ENCODE data around the gene MAK. TPM values are rescaled to one million over a fixed set of nuclear protein-coding genes. Genes with fewer than 3 reads are reported as not detected.

Gene MAK
- total RNA-seq, 2 experiments from 2014 or later: 0.12 to 0.14 TPM

- Mint-ChIP-seq H3K4me1 (ENCODE audit: low read depth) (no peaks in the 10 kb centered on the region), H3K9me3 (no peaks in the 10 kb centered on the region), H3K36me3 (ENCODE audit: low read depth) (no peaks in the 10 kb centered on the region), H3K27me3 (ENCODE audit: low read depth) (no peaks in the 10 kb centered on the region), H3K4me3 (no peak overlapping the region), H3K27ac (no peak overlapping the region)
- DNase-seq: no peak
- intact Hi-C loops (cut with micrococcal nuclease): no loop called here
- CTCF ChIA-PET: interaction anchor here (0.6 kb wide), 2 partner anchors 34 to 61 kb away, joined by 3 to 5 read pairs; no protein-coding TSS in a partner anchor
Measured at GRCh38 chr6:10740061-10740460, 98.3 kb downstream of the MAK start.

GRCh38 chr6:10736731-10737130 is 101.6 kb downstream of the MAK start:
- H3K27ac Mint-ChIP-seq: no peak overlapping the region
- H3K9me3 Mint-ChIP-seq: no peaks in the 10 kb centered on the region
- H3K4me1 Mint-ChIP-seq (ENCODE audit: low read depth): no peaks in the 10 kb centered on the region
- intact Hi-C loops (cut with micrococcal nuclease): no loop called here
- H3K4me3 Mint-ChIP-seq: no peak overlapping the region
- no peak for DNase-seq
- CTCF ChIA-PET: interaction anchor here (0.6 to 1.1 kb wide), 3 partner anchors 10 to 258 kb away, joined by 3 to 4 read pairs (median 3); no protein-coding TSS in a partner anchor
- no peaks in the 10 kb centered on the region for H3K27me3 Mint-ChIP-seq (ENCODE audit: low read depth)
- peaks cover 4% of the 10 kb centered on the region for H3K36me3 Mint-ChIP-seq (ENCODE audit: low read depth)

GRCh38 chr6:10733863-10734262 is 104.5 kb downstream of the MAK start:
- no peaks in the 10 kb centered on the region for H3K4me1 Mint-ChIP-seq (ENCODE audit: low read depth)
- no peaks in the 10 kb centered on the region for H3K27me3 Mint-ChIP-seq (ENCODE audit: low read depth)
- no peak overlapping the region for H3K27ac Mint-ChIP-seq
- no peak for DNase-seq
- H3K9me3 Mint-ChIP-seq: no peaks in the 10 kb centered on the region
- peaks cover 7% of the 10 kb centered on the region for H3K36me3 Mint-ChIP-seq (ENCODE audit: low read depth)
- CTCF ChIA-PET: no interaction called here
- no peak overlapping the region for H3K4me3 Mint-ChIP-seq
- intact Hi-C loops (cut with micrococcal nuclease): no loop called here

- CTCF ChIA-PET: no interaction called here
- no peak overlapping the region for H3K27ac Mint-ChIP-seq
Measured at GRCh38 chr6:10733151-10733715, 105.1 kb downstream of the MAK start.

GRCh38 chr6:10730254-10730653 is 108.1 kb downstream of the MAK start:
- no peaks in the 10 kb centered on the region for H3K9me3 Mint-ChIP-seq
- H3K27me3 Mint-ChIP-seq (ENCODE audit: low read depth): no peaks in the 10 kb centered on the region
- CTCF ChIA-PET: interaction anchor here (1.5 kb wide), 1 partner anchor 252 kb away, joined by 7 read pairs; no protein-coding TSS in a partner anchor
- H3K4me3 Mint-ChIP-seq: no peak overlapping the region
- H3K27ac Mint-ChIP-seq: no peak overlapping the region
- H3K4me1 Mint-ChIP-seq (ENCODE audit: low read depth): peaks cover 4% of the 10 kb centered on the region
- DNase-seq: no peak
- intact Hi-C loops (cut with micrococcal nuclease): no loop called here
- H3K36me3 Mint-ChIP-seq (ENCODE audit: low read depth): peaks cover 26% of the 10 kb centered on the region

More at GRCh38 chr6:10733151-10733715, 105.1 kb downstream of the MAK start:
- H3K27me3 Mint-ChIP-seq (ENCODE audit: low read depth): no peaks in the 10 kb centered on the region
- H3K4me1 Mint-ChIP-seq (ENCODE audit: low read depth): no peaks in the 10 kb centered on the region
- DNase-seq: no peak
- intact Hi-C loops (cut with micrococcal nuclease): no loop called here
- no peaks in the 10 kb centered on the region for H3K9me3 Mint-ChIP-seq
- no peak overlapping the region for H3K4me3 Mint-ChIP-seq
- peaks cover 9% of the 10 kb centered on the region for H3K36me3 Mint-ChIP-seq (ENCODE audit: low read depth)

- no peak for DNase-seq
- CTCF ChIA-PET: no interaction called here
Measured at GRCh38 chr6:10725716-10726115, 112.6 kb downstream of the MAK start.

GRCh38 chr6:10725044-10725443 is 113.3 kb downstream of the MAK start:
- Mint-ChIP-seq H3K27me3 (ENCODE audit: low read depth) (no peaks in the 10 kb centered on the region), H3K4me1 (ENCODE audit: low read depth) (peaks cover 36% of the 10 kb centered on the region), H3K27ac (no peak overlapping the region), H3K36me3 (ENCODE audit: low read depth) (peaks cover 23% of the 10 kb centered on the region), H3K9me3 (no peaks in the 10 kb centered on the region), H3K4me3 (no peak overlapping the region)
- CTCF ChIA-PET: interaction anchor here (0.5 to 1.4 kb wide), 3 partner anchors 11 to 246 kb away, joined by 4 to 5 read pairs (median 5); no protein-coding TSS in a partner anchor
- intact Hi-C loops (cut with micrococcal nuclease): no loop called here
- no peak for DNase-seq

More at GRCh38 chr6:10725716-10726115, 112.6 kb downstream of the MAK start:
- Mint-ChIP-seq H3K36me3 (ENCODE audit: low read depth) (peaks cover 23% of the 10 kb centered on the region), H3K4me3 (no peak overlapping the region), H3K4me1 (ENCODE audit: low read depth) (peaks cover 36% of the 10 kb centered on the region), H3K9me3 (no peaks in the 10 kb centered on the region), H3K27me3 (ENCODE audit: low read depth) (no peaks in the 10 kb centered on the region), H3K27ac (no peak overlapping the region)
- intact Hi-C loops (cut with micrococcal nuclease): no loop called here

GRCh38 chr6:10723567-10723881 is 114.8 kb downstream of the MAK start:
- H3K4me3 Mint-ChIP-seq: peak overlapping the region; percentile 89
- DNase-seq: peak; percentile 8
- peaks cover 20% of the 10 kb centered on the region for H3K36me3 Mint-ChIP-seq (ENCODE audit: low read depth)
- H3K9me3 Mint-ChIP-seq: peaks cover 3% of the 10 kb centered on the region
- CTCF ChIA-PET: interaction anchor here (1.1 to 1.4 kb wide), 3 partner anchors 23 to 245 kb away, joined by 3 to 8 read pairs (median 5); no protein-coding TSS in a partner anchor
- H3K27ac Mint-ChIP-seq: peak overlapping the region; percentile 91
- intact Hi-C loops (cut with micrococcal nuclease): loop anchor here (1.0 to 2.0 kb wide), 7 partner anchors 24 to 369 kb away; partner anchors contain the start of genes C6orf52, MAK, PAK1IP1 and SMIM13
- peaks cover 43% of the 10 kb centered on the region for H3K4me1 Mint-ChIP-seq (ENCODE audit: low read depth)
- H3K27me3 Mint-ChIP-seq (ENCODE audit: low read depth): no peaks in the 10 kb centered on the region

- peak; percentile 94 for DNase-seq
- intact Hi-C loops (cut with micrococcal nuclease): loop anchor here (1.0 to 2.0 kb wide), 7 partner anchors 24 to 370 kb away; partner anchors contain the start of genes C6orf52, MAK, PAK1IP1 and SMIM13
- Mint-ChIP-seq H3K9me3 (peaks cover 6% of the 10 kb centered on the region), H3K4me1 (ENCODE audit: low read depth) (peaks cover 44% of the 10 kb centered on the region), H3K27ac (peak within 1 kb of the TSS; percentile 91), H3K4me3 (peak within 1 kb of the TSS; percentile 89), H3K36me3 (ENCODE audit: low read depth) (peaks cover 17% of the 10 kb centered on the region), H3K27me3 (ENCODE audit: low read depth) (no peaks in the 10 kb centered on the region)
- CTCF ChIA-PET: interaction anchor here (0.6 to 1.3 kb wide), 4 partner anchors 23 to 284 kb away, joined by 3 to 8 read pairs (median 4); partner anchors contain the start of gene TMEM14B
Measured at GRCh38 chr6:10722820-10723566, 115.3 kb downstream of the MAK start, which contains the start of gene TMEM14C. TMEM14C (plus strand) TSS chr6:10723070; CDS start chr6:10724614, 1,544 bp downstream.

- H3K27me3 Mint-ChIP-seq (ENCODE audit: low read depth): no peaks in the 10 kb centered on the region
- peaks cover 6% of the 10 kb centered on the region for H3K9me3 Mint-ChIP-seq
- H3K27ac Mint-ChIP-seq: peak overlapping the region; percentile 91
- peaks cover 44% of the 10 kb centered on the region for H3K4me1 Mint-ChIP-seq (ENCODE audit: low read depth)
- intact Hi-C loops (cut with micrococcal nuclease): loop anchor here (2.0 kb wide), 3 partner anchors 116 to 370 kb away; partner anchors contain the start of genes MAK and SMIM13
- peaks cover 14% of the 10 kb centered on the region for H3K36me3 Mint-ChIP-seq (ENCODE audit: low read depth)
- DNase-seq: no peak
- CTCF ChIA-PET: interaction anchor here (0.8 to 1.0 kb wide), 2 partner anchors 15 to 25 kb away, joined by 3 to 4 read pairs; partner anchors contain the start of gene TMEM14B
- H3K4me3 Mint-ChIP-seq: peak overlapping the region; percentile 89
Measured at GRCh38 chr6:10722570-10722819, 115.8 kb downstream of the MAK start.

- peaks cover 12% of the 10 kb centered on the region for H3K36me3 Mint-ChIP-seq (ENCODE audit: low read depth)
- H3K4me3 Mint-ChIP-seq: peak overlapping the region; percentile 89
- H3K9me3 Mint-ChIP-seq: peaks cover 6% of the 10 kb centered on the region
- CTCF ChIA-PET: interaction anchor here (0.8 to 2.9 kb wide), 5 partner anchors 14 to 243 kb away, joined by 3 to 12 read pairs (median 4); partner anchors contain the start of genes C6orf52, PAK1IP1 and TMEM14B
- intact Hi-C loops (cut with micrococcal nuclease): loop anchor here (2.0 kb wide), 3 partner anchors 117 to 371 kb away; partner anchors contain the start of genes MAK and SMIM13
- H3K27ac Mint-ChIP-seq: peak overlapping the region; percentile 91
- no peak for DNase-seq
- peaks cover 44% of the 10 kb centered on the region for H3K4me1 Mint-ChIP-seq (ENCODE audit: low read depth)
- no peaks in the 10 kb centered on the region for H3K27me3 Mint-ChIP-seq (ENCODE audit: low read depth)
Measured at GRCh38 chr6:10721850-10722569, 116.3 kb downstream of the MAK start.
